Measurements from ENCODE around the gene SLC16A2.

Gene SLC16A2

DNA sequence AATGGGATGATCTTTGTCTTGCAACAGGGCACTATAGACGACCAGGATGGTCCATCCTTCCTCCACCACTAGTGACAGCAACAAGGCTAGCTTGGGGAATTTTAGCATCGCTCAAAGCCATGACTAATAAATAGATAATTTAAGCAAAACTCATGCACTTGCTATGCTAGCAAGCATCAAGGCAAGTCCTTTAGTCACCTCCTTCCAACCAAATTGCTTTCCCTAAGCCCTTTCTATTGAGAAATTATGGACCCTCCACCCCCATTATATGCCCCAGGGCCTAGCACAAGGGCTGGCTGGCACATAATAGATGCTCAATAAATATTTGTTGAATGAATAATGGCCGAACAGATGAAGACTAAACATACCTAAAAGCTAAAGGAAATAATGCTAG is 28.6 kb downstream of the SLC16A2 start:
- H3K4me2 ChIP-seq (ENCODE audit: low read length): no peak overlapping the region
- H3K4me3 ChIP-seq (ENCODE audit: low read length): no peak overlapping the region
- no peak for TF ChIP-seq EZH2phosphoT487 (IDR thresholded peaks at IDR 0.05; ENCODE audit: low read depth)
- TF ChIP-seq, protein P1, sequence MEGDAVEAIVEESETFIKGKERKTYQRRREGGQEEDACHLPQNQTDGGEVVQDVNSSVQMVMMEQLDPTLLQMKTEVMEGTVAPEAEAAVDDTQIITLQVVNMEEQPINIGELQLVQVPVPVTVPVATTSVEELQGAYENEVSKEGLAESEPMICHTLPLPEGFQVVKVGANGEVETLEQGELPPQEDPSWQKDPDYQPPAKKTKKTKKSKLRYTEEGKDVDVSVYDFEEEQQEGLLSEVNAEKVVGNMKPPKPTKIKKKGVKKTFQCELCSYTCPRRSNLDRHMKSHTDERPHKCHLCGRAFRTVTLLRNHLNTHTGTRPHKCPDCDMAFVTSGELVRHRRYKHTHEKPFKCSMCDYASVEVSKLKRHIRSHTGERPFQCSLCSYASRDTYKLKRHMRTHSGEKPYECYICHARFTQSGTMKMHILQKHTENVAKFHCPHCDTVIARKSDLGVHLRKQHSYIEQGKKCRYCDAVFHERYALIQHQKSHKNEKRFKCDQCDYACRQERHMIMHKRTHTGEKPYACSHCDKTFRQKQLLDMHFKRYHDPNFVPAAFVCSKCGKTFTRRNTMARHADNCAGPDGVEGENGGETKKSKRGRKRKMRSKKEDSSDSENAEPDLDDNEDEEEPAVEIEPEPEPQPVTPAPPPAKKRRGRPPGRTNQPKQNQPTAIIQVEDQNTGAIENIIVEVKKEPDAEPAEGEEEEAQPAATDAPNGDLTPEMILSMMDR (IDR thresholded peaks at IDR 0.05; ENCODE audit: low read depth, low read length): no peak
- no peaks in the 10 kb centered on the region for H3K27me3 ChIP-seq (ENCODE audit: low read depth, low read length)
- H3K36me3 ChIP-seq (replicated peaks; ENCODE audit: low read depth, low read length): no peaks in the 10 kb centered on the region
- no peak overlapping the region for H3K27ac ChIP-seq (ENCODE audit: low read length)
- peaks cover 14% of the 10 kb centered on the region for H3K4me1 ChIP-seq (ENCODE audit: low read length)
- no peak overlapping the region for H2AFZ ChIP-seq (ENCODE audit: low read depth, low read length)
- no peaks in the 10 kb centered on the region for H3K9me3 ChIP-seq (ENCODE audit: insufficient read depth, low read length)
- H3K79me2 ChIP-seq (ENCODE audit: low read length): no peaks in the 10 kb centered on the region
- no peaks in the 10 kb centered on the region for H4K20me1 ChIP-seq (ENCODE audit: insufficient read depth, low read length)
- no peak overlapping the region for H3K9ac ChIP-seq (ENCODE audit: low read length)

DNA sequence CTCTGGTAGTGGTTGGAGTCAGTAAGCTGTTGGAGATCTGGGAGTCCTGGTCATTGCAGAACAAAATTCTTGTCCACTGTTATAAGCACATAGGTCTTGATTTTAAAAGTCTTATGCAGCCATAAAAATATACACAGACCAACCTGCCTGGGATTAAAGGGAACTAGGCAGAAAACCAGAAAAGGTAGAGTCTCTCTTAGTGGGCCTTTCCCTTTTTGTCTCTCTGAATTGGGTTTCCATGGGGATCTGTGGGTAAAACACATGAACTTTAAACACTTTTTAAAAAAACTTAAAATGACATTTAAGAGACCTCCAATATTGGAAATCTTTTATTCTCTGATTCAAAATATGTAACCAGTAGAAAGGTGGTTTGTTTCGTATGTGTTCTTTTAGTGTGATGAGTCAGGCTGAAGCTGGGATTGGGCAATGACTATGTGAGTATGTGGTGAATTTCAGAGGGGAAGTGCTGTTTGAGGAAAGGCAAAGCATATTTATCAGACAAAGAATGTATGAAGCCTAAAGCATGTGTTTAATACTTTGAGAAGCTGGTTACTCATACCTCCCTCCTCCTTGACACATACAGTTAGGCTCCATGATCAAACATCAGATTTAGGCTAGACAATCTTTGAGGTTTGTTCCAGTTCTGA is 29.6 kb downstream of the SLC16A2 start:
- Histone ChIP-seq H3K4me1 (ENCODE audit: low read length) (peaks cover 14% of the 10 kb centered on the region), H3K27ac (ENCODE audit: low read length) (no peak overlapping the region), H3K27me3 (ENCODE audit: low read depth, low read length) (no peaks in the 10 kb centered on the region), H3K9me3 (ENCODE audit: insufficient read depth, low read length) (no peaks in the 10 kb centered on the region), H3K9ac (ENCODE audit: low read length) (no peak overlapping the region), H3K36me3 (replicated peaks; ENCODE audit: low read depth, low read length) (no peaks in the 10 kb centered on the region), H3K4me2 (ENCODE audit: low read length) (no peak overlapping the region), H4K20me1 (ENCODE audit: insufficient read depth, low read length) (no peaks in the 10 kb centered on the region), H2AFZ (ENCODE audit: low read depth, low read length) (no peak overlapping the region), H3K79me2 (ENCODE audit: low read length) (no peaks in the 10 kb centered on the region), H3K4me3 (ENCODE audit: low read length) (no peak overlapping the region)
- TF ChIP-seq EZH2phosphoT487 (IDR thresholded peaks at IDR 0.05; ENCODE audit: low read depth): no peak
- TF ChIP-seq, protein P1 (IDR thresholded peaks at IDR 0.05; ENCODE audit: low read depth, low read length): no peak

DNA sequence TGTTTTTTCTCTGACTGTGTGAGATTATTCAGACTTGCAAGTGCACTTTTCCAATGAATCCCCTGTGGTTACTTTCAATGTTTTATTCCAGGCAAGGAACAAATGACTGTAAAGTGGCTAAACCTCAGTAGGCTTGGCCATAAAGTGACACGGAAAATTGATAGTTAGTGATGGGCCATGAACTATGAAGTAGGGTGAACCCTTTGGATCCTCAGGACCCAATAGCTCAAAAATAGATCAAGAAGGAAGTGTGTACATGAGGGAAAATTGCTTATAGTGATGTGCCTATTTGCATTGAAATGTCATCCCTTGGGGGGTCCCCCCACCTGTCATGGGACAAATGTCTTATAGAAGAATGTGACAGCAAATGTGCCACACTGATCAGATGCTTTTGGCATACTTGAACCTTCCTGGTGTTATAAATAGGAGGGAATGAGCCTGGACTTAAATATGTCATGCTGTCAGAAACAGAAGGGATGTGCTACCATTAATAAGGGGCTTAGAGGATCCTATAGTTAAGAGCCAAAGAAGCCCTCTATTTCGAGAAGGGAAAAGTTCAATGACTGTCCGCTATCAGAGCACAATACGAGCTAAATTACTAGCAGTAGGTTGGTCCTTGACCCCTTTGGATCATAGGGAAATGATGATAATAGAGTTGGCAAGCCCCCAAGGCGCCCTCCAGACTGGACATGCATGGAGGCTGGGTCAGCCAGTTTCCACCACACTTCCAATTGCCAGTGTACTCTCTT is 30.3 kb downstream of the SLC16A2 start:
- Histone ChIP-seq H3K27ac (ENCODE audit: low read length) (no peak overlapping the region), H4K20me1 (ENCODE audit: insufficient read depth, low read length) (no peaks in the 10 kb centered on the region), H3K9me3 (ENCODE audit: insufficient read depth, low read length) (no peaks in the 10 kb centered on the region), H3K36me3 (replicated peaks; ENCODE audit: low read depth, low read length) (no peaks in the 10 kb centered on the region), H3K4me1 (ENCODE audit: low read length) (peaks cover 14% of the 10 kb centered on the region), H2AFZ (ENCODE audit: low read depth, low read length) (no peak overlapping the region), H3K27me3 (ENCODE audit: low read depth, low read length) (no peaks in the 10 kb centered on the region), H3K79me2 (ENCODE audit: low read length) (no peaks in the 10 kb centered on the region), H3K4me3 (ENCODE audit: low read length) (no peak overlapping the region), H3K4me2 (ENCODE audit: low read length) (no peak overlapping the region), H3K9ac (ENCODE audit: low read length) (no peak overlapping the region)
- TF ChIP-seq, protein P1 (IDR thresholded peaks at IDR 0.05; ENCODE audit: low read depth, low read length): no peak
- TF ChIP-seq EZH2phosphoT487 (IDR thresholded peaks at IDR 0.05; ENCODE audit: low read depth): no peak

DNA sequence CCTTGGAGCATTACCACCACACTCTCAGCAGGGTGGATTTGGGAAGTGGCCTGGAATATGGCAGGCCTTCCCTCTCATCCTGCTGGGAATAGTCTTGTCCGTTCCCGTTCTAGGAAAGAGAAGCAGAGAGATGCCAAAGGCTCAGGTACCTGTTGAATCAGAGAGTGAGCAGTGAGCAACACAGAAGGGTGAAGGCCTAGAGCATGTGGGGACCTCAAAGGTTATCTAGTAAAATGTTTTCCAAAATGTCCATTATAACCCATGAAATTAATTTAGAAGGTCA is 30.8 kb downstream of the SLC16A2 start:
- Histone ChIP-seq H3K27ac (ENCODE audit: low read length) (no peak overlapping the region), H3K4me3 (ENCODE audit: low read length) (no peak overlapping the region), H2AFZ (ENCODE audit: low read depth, low read length) (no peak overlapping the region), H3K4me2 (ENCODE audit: low read length) (no peak overlapping the region), H3K79me2 (ENCODE audit: low read length) (no peaks in the 10 kb centered on the region), H3K9ac (ENCODE audit: low read length) (no peak overlapping the region), H3K36me3 (replicated peaks; ENCODE audit: low read depth, low read length) (no peaks in the 10 kb centered on the region), H3K27me3 (ENCODE audit: low read depth, low read length) (no peaks in the 10 kb centered on the region), H3K4me1 (ENCODE audit: low read length) (peaks cover 14% of the 10 kb centered on the region), H3K9me3 (ENCODE audit: insufficient read depth, low read length) (no peaks in the 10 kb centered on the region), H4K20me1 (ENCODE audit: insufficient read depth, low read length) (no peaks in the 10 kb centered on the region)
- TF ChIP-seq EZH2phosphoT487 (IDR thresholded peaks at IDR 0.05; ENCODE audit: low read depth): no peak
- TF ChIP-seq, protein P1 (IDR thresholded peaks at IDR 0.05; ENCODE audit: low read depth, low read length): no peak

All from OCI-LY3 (cell line).